Activated gamma-delta T cell treated with Interleukin-2 at 50 U/mL for 16 hours (primary cell): ENCODE measurements around the gene MRPS27.
"Not testable (repeated sequence)": the region's sequence is repeated elsewhere in the genome, so short reads cannot be mapped to it uniquely, and the experiment has no call there.

Experiments used
- DNase-seq: peaks from one replicate; pipeline ENCODE4 v3.0.0-alpha.2; 2020

MRPS27 gene

GRCh38 chr5:72194846-72195245, 125.2 kb downstream of the MRPS27 start:
- DNase-seq: peak; percentile 32

- no peak for DNase-seq
Observed at GRCh38 chr5:72191404-72191803, 128.6 kb downstream of the MRPS27 start.

DNA sequence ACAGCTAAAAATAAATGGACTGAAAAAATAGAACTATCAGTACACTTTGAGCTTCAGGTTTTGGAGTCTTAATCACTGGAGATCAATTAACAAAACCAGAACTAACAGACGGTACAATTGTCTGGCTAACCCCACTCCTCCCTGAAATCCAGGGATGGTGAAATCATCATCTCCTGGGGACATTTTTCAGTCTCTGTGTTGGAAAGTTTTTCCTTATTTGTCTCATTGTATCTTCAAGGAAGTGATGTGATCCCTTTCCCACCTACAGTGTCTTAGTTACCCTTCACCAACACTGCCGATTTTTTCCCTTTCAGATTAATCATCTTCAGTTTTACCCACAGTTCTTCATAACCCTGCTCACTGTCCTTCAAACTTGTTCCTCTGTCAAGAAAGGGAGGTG, 130.9 kb downstream of the MRPS27 start:
- no peak for DNase-seq

GRCh38 chr5:72188166-72188565, 131.9 kb downstream of the MRPS27 start:
- no peak for DNase-seq

DNA sequence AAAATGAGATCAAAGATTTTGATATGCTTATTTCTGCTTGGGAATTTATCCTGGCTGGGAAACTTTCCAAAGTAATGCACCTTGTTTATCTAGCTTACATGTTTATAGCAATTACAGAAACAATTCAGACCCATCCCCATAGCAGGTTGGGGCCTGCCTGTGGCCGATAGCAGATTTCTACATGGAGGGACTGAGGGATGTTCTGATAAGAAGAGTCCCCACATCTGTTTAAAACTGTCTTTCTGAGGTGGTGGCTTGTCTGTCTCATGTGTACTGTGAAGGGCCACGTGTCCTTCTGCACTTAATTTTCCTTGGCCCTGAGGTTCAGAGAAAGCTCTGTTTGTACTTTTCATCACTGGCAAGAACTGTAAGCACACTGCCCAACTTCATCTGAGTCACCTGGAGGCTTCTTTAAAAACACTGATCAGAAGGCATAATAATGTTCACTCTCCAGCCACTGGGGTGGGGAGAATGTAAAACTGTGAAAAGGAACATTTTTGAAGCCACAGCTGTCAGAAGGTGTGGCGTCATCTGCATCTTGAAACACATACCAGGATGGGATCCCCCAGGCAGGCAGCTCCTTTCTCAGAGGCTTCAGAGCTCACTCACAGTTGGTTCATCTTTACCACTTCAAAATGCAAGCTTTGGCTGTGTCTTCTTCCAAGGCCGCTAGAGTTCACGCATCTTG, 132.5 kb downstream of the MRPS27 start:
- DNase-seq: no peak

DNA sequence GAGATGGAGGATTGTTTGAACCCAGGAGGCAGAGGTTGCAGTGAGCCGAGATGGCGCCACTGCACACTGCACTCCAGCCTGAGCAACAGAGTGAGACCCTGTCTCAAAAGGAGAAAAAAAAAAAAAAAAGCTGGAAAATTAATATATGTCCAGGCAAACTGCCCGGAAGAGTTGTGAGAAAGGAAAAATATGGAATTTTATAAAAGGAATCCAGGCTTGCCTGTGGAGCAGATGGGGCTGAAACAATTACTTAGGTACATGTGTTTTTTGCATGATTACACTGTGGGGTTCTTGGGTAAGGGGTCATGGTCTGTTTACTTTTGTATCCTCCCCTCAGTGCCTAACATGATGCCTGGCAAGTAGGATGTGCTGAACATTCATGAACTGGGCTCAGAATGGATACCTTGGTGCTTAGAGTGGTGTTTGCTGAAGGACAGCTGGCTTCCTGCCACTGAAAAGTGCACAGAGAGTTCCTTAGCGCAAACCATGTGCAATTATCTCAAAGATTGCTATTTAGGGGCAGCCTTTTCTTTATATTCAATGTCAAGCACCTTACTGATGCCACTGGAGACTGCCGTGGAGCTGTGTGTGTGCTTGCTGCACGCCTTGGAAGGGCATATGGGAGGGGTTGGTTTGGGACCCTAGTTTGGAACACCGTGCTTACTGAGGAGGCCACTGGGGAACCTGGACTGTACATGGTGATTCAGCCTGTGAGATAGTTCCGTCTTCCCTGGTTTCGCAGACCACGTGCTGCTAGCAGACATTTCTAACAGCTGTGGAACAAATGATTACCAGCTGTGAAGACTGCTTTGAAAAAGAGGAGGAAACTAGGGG, 134.3 kb downstream of the MRPS27 start:
- no peak for DNase-seq

DNA sequence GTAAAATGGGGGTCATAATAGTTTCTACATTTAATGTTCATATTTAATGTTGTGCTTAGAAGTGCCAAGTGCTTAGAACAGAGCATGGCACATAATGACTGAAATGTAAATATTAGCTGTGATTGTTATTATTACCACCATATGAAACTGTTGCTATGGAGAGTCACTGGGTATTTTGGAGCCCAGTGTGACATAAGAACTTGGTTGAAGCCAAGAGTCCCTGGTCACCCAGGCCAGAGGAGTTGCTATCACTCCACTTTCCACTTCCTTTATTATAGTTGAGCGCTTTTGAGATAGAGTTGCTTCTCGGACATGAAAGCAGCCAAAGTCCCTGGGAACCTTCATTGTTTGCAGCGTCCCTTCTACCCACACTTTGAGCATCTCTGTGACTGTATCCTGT, 135.6 kb downstream of the MRPS27 start:
- DNase-seq: no peak

DNA sequence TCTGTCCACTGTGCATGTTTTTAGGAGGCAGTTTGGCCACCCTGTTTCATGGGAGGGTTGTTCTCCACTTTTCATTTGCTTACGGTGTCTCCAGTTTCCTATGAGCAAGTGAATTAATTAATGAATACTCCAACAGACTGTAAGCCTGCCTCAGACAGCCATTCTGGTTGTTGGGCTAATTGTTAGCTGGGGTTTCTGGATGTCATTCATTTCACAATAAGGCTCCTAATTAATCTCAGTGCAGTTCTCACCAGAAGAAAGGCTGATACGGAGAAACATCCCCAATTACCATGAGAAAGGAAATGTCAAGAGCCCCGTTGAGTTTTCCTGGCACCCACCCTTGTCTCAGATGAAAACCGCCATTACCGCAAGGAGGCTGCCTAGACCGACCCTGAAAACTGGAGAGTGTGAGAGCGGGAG, 136.9 kb downstream of the MRPS27 start:
- DNase-seq: no peak

- no peak for DNase-seq
Observed at GRCh38 chr5:72182686-72183085, 137.4 kb downstream of the MRPS27 start.

DNA sequence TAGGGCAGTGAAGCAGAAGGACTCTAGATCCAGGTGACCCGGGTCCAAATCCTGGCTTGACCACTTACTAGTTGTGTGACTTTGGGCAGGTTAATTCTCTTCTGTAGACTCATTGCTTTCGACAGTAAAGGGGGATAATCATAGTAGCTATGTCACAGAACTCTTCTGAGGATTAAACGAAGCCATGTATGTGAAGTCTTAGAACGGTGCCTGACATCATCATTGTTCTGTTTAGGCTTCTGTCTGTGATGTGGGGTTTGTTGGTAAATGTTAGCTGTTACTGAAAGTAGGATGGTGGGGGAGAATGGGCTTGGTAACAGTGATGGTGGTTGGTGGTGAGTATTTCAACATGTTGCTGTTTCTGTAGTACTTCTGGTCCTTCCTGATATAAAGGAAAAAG, 139.1 kb downstream of the MRPS27 start:
- no peak for DNase-seq

GRCh38 chr5:72179816-72180440, 140.1 kb downstream of the MRPS27 start:
- no peak for DNase-seq

DNA sequence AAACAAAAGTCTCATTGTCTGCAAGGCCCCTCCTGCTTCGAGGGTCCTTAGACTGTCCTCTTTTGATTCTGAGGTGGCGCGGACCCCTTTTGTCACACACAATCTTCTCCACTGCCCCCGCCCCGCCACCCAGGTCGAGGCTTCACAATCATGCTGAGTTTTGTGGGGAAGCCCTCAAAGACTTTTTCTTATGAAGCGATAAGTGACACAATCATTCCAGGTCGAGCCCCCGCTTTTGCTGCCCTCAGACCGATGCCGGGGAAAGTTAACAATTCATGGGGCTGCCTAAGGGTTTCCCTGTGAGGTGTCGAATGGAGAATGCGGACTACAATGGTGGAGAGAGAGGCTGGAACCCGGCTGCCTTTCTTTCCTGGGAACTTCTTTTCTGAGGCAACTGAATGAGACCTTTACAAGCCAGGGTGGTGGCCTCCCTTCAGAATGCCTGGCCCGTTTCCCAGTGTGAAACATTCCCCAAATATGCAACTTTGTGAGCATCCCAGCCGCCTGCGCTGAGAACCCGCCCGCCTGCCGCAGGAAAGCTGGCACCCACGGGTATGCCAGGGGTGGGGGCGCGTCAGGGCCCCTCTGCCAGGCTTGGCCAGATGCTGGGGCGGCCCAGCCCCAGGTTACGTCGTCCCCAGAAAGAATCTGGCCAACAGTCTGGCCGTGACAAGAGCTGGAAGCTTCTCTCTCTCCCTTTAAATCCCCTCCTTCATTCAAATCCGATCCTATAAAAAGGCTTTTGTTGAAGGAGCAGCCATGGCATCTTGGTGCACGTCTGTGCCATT, 140.8 kb downstream of the MRPS27 start:
- DNase-seq: no peak

GRCh38 chr5:72177538-72177937, 142.5 kb downstream of the MRPS27 start:
- DNase-seq: no peak

- DNase-seq: no peak
Observed at GRCh38 chr5:72172786-72173185, 147.3 kb downstream of the MRPS27 start.

- DNase-seq: no peak
Observed at GRCh38 chr5:72171667-72172066, 148.4 kb downstream of the MRPS27 start.

DNA sequence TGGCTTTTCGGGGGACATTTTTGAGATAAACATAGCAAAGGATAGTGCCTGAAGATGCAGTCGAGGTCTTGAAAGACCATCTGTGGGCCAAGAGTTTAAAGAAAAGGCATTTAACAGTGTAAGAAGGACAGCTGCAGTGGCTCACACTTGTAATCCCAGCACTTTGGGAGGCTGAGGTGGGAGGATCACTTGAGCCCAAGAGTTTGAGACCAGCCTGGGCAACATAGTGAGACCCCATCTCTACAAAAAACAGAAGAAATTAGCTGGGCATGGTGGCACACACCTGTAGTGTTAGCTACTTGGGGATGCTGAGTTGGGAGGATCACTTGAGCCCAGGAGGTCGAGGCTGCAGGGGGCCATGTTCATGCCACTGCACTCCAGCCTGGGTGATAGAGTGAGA, 148.9 kb downstream of the MRPS27 start:
- DNase-seq: not testable (repeated sequence)

GRCh38 chr5:72170101-72170500, 149.9 kb downstream of the MRPS27 start:
- DNase-seq: no peak
